ENCODE results near the gene ASIC1.
"Not testable (repeated sequence)": the region's sequence is repeated elsewhere in the genome, so short reads cannot be mapped to it uniquely, and the experiment has no call there.

DNA sequence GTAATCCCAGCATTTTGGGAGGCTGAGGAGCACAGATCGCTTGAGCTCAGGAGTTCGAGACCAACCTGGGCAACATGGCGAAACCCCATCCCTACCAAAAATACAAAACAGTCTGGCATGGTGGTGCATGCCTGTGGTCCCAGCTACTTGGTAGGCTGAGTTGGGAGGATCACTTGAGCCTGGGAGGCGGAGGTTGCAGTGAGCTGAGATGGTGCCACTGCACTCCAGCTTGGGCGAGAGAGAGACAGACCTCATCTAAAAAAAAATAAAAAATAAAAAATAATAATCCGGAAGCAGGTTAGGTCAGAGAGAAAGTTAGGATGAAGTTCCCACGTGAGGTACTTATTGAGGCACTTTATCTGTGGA, 27.0 kb downstream of the ASIC1 start:
- TF ChIP-seq, protein P1, sequence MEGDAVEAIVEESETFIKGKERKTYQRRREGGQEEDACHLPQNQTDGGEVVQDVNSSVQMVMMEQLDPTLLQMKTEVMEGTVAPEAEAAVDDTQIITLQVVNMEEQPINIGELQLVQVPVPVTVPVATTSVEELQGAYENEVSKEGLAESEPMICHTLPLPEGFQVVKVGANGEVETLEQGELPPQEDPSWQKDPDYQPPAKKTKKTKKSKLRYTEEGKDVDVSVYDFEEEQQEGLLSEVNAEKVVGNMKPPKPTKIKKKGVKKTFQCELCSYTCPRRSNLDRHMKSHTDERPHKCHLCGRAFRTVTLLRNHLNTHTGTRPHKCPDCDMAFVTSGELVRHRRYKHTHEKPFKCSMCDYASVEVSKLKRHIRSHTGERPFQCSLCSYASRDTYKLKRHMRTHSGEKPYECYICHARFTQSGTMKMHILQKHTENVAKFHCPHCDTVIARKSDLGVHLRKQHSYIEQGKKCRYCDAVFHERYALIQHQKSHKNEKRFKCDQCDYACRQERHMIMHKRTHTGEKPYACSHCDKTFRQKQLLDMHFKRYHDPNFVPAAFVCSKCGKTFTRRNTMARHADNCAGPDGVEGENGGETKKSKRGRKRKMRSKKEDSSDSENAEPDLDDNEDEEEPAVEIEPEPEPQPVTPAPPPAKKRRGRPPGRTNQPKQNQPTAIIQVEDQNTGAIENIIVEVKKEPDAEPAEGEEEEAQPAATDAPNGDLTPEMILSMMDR (IDR thresholded peaks at IDR 0.05): not testable (repeated sequence)
- not testable (repeated sequence) for TF ChIP-seq POLR2AphosphoS5 (IDR thresholded peaks at IDR 0.05); EP300 (IDR thresholded peaks at IDR 0.05; ENCODE audit: low read depth)
